Hippocampal formation (tissue), 2 donors: Measurements from ENCODE around the gene CDH4.

Experiments
- DNase-seq, 2 donors: peaks; one replicate each; lab custom pipeline; 2025; lab: John Stamatoyannopoulos, UW

The CDH4 gene

GRCh38 chr20:61912665-61913422 lies 660.8 kb downstream of the CDH4 start:
- no peak for DNase-seq

- DNase-seq, result no peak
Observed at GRCh38 chr20:61913423-61914225, 661.6 kb downstream of the CDH4 start.

- no peak for DNase-seq
Observed at GRCh38 chr20:61915101-61915500, 663.0 kb downstream of the CDH4 start.

GRCh38 chr20:61916318-61916891 lies 664.3 kb downstream of the CDH4 start:
- DNase-seq, result no peak

GRCh38 chr20:61917474-61918145 lies 665.5 kb downstream of the CDH4 start:
- DNase-seq, result no peak

- DNase-seq, result no peak
Observed at GRCh38 chr20:61918548-61918947, 666.5 kb downstream of the CDH4 start.

- DNase-seq, result no peak
Observed at GRCh38 chr20:61919239-61919638, 667.2 kb downstream of the CDH4 start.

- DNase-seq, result no peak
Observed at GRCh38 chr20:61919675-61920365, 667.8 kb downstream of the CDH4 start.

GRCh38 chr20:61922411-61922810 lies 670.4 kb downstream of the CDH4 start:
- DNase-seq, result no peak

- DNase-seq, result no peak
Observed at GRCh38 chr20:61922936-61923335, 670.9 kb downstream of the CDH4 start.

- DNase-seq, result no peak
Observed at GRCh38 chr20:61923371-61924166, 671.5 kb downstream of the CDH4 start.

- DNase-seq, result no peak
Observed at GRCh38 chr20:61924211-61924857, 672.3 kb downstream of the CDH4 start.

- DNase-seq, result no peak
Observed at GRCh38 chr20:61924858-61925554, 672.9 kb downstream of the CDH4 start.

GRCh38 chr20:61925555-61926252 lies 673.6 kb downstream of the CDH4 start:
- no peak for DNase-seq

- DNase-seq, result no peak
Observed at GRCh38 chr20:61926253-61926613, 674.2 kb downstream of the CDH4 start.

- DNase-seq, result no peak
Observed at GRCh38 chr20:61926796-61927192, 674.7 kb downstream of the CDH4 start.

GRCh38 chr20:61927193-61927825 lies 675.2 kb downstream of the CDH4 start:
- DNase-seq, result no peak

- DNase-seq, result no peak
Observed at GRCh38 chr20:61927826-61928541, 675.9 kb downstream of the CDH4 start.
